Astrocyte of the spinal cord (primary cell): Measurements from ENCODE around the gene MRPS23.
A peak's percentile ranks its signal among the peaks of the same experiment; 100 is the strongest.

ENCODE experiments used
- DNase-seq: peaks from one replicate; pipeline ENCODE4 v3.0.0; 2011; ENCODE audit warnings: low read depth, low spot score
- H3K4me3 ChIP-seq: 2 replicates; pipeline ENCODE4 v1.5.1; 2011; ENCODE audit warnings: low read depth, mild to moderate bottlenecking, low read length, moderate library complexity
- in situ Hi-C: cut with HindIII; loops from 2 replicates; pipeline ENCODE4 v1.10.0; 2017; ENCODE audit warnings: low sequenced_read_pairs
- TF ChIP-seq, protein P1 (sequence below): IDR thresholded peaks from 2 replicates; pipeline ENCODE4 v1.5.1; 2012; ENCODE audit warnings: low read depth, mild to moderate bottlenecking, low read length, inconsistent platforms

The MRPS23 gene

GRCh38 chr17:57892146-57892819, 42.4 kb upstream of the MRPS23 start:
- TF ChIP-seq, protein P1, sequence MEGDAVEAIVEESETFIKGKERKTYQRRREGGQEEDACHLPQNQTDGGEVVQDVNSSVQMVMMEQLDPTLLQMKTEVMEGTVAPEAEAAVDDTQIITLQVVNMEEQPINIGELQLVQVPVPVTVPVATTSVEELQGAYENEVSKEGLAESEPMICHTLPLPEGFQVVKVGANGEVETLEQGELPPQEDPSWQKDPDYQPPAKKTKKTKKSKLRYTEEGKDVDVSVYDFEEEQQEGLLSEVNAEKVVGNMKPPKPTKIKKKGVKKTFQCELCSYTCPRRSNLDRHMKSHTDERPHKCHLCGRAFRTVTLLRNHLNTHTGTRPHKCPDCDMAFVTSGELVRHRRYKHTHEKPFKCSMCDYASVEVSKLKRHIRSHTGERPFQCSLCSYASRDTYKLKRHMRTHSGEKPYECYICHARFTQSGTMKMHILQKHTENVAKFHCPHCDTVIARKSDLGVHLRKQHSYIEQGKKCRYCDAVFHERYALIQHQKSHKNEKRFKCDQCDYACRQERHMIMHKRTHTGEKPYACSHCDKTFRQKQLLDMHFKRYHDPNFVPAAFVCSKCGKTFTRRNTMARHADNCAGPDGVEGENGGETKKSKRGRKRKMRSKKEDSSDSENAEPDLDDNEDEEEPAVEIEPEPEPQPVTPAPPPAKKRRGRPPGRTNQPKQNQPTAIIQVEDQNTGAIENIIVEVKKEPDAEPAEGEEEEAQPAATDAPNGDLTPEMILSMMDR, result peak; percentile 100
- no peak overlapping the region for H3K4me3 ChIP-seq
- in situ Hi-C loops, result no loop called here
- peak; percentile 93 for DNase-seq

DNA sequence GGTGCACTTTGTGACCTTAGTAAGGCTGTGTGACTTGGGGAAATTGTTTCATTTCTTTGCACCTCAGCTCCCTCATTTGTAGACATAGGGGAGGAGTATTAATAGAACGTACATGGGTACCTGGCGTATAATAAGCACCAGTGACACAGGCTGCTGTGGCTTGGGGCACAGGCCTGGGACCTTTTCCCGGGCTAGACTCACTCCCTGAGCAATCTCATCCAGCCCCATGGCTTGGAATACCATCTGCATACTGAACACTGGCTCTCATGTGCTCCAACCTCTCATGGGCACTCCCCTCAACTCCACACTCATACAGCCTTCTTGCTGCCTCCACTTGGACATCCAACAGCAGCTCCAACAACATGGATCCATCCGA, 41.0 kb upstream of the MRPS23 start:
- in situ Hi-C loops, result no loop called here
- no peak overlapping the region for H3K4me3 ChIP-seq
- TF ChIP-seq, protein P1, result no peak

DNA sequence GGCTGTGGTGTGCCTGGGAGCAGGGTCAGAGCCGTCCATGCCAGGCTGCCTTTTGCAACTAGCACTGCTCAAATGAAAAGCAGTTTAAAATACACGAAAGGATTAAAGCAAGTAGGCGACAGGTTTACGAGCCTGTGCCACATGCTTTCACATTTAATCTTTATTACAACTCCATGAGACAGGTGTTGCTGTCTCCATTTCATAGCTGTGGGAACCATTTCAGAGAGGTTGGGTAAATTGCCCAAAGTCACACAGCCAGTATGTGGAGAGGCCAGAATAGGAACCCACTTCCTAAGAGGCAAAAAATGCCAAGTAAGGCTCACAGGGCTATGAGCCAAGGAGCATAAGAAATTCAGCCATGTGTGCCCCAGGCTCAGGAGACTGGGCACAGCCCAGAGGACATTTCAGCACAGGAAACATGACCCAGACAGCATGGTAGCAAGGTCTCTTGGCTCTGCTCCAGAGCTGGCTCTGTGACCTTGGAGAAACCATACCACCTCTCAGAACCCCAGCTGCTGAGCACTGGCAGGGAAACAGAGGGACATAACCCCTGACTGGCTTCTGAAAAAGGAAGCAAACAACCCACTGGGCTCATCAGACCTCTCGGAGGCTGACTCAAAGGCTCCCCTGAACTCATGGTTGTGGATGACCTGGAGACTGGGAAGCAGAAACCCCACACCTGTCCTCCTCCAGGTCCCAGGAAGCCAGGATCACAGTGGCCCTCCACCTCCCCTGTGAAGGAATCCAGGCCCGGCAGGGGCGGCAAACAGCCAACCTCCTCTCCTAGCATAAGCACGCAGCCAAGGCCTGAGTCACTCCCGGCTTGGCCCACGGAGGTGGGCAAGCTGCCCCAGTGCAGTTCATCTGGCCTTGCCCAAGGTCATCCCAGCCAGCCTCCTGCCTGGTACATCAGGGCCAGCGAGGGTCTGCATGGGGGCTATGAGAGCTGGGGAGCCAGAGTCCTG, 40.3 kb upstream of the MRPS23 start:
- H3K4me3 ChIP-seq, result no peak overlapping the region
- DNase-seq, result peak; percentile 86
- in situ Hi-C loops, result no loop called here
- TF ChIP-seq, protein P1, result no peak

More for the DNA sequence above, 41.0 kb upstream of the MRPS23 start:
- DNase-seq, result no peak

DNA sequence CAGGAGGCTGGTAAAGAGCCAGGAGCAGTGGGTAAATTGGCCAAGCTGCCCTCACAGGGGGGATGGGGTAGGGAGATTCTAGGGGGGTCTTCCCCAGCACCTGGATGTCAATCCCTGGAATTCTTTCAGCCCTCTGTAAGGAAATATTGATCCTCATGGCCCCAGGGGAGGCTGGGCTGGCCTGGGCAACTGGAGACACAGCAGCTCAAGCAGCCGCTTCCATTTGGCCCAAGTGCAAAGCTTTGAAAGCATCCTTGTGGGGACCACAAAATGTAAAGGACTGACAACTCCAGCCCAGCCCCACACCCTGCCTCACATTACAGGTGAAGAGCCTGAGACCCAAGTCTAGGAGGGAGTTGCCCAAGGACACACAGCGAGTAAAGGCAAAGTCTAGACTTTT, 39.4 kb upstream of the MRPS23 start:
- TF ChIP-seq, protein P1, result no peak
- no peak overlapping the region for H3K4me3 ChIP-seq
- in situ Hi-C loops, result no loop called here
- no peak for DNase-seq

GRCh38 chr17:57888311-57889216, 38.7 kb upstream of the MRPS23 start:
- in situ Hi-C loops, result no loop called here
- TF ChIP-seq, protein P1, result no peak
- no peak for DNase-seq
- H3K4me3 ChIP-seq, result no peak overlapping the region

- H3K4me3 ChIP-seq, result no peak overlapping the region
- in situ Hi-C loops, result no loop called here
- TF ChIP-seq, protein P1, result no peak
- DNase-seq, result no peak
These were observed 37.3 kb upstream of the MRPS23 start for GRCh38 chr17:57887161-57887560.
